Esophagus squamous epithelium (tissue), 5 donors: ENCODE results near the gene KLF5. TPM values are rescaled to one million over a fixed set of nuclear protein-coding genes. Genes with fewer than 3 reads are reported as not detected.

Experiments
- DNase-seq: peaks from one replicate; lab custom pipeline; 2025; lab: John Stamatoyannopoulos, UW
- H3K27ac ChIP-seq, 4 donors: fragments of 200-600 bp; sonication (generic); one replicate each; pipeline ENCODE4 v1.5.1; 2016 to 2019; ENCODE audit warnings: mild to moderate bottlenecking in 1 of 4
- H3K27me3 ChIP-seq, 4 donors: fragments of 200-600 bp; sonication (generic); 1 replicate in 3 of 4; 2 replicates in 1 of 4; pipeline versions ENCODE4 v1.5.1 to v1.6.0; 2017 to 2021; ENCODE audit warnings: antibody characterized with exemption in 1 of 4
- H3K36me3 ChIP-seq, 3 donors: fragments of 200-600 bp; sonication (generic); one replicate each; pipeline ENCODE4 v1.5.1; 2016 to 2019
- H3K4me1 ChIP-seq, 3 donors: fragments of 200-600 bp; sonication (generic); one replicate each; pipeline ENCODE4 v1.5.1; 2017 to 2019
- H3K4me3 ChIP-seq, 4 donors: fragments of 200-600 bp; sonication (generic); 1 replicate in 3 of 4; 2 replicates in 1 of 4; pipeline ENCODE4 v1.5.1; 2016 to 2019; ENCODE audit warnings: mild to moderate bottlenecking in 2 of 4, moderate library complexity in 1 of 4
- H3K9me3 ChIP-seq, 3 donors: fragments of 200-600 bp; sonication (generic); one replicate each; pipeline ENCODE4 v1.5.1; 2016 to 2019
- POLR2A ChIP-seq, 4 donors: fragments of 450-650 bp; IDR thresholded peaks; one replicate each; pipeline ENCODE4 v1.6.1; 2017; ENCODE audit warnings: antibody characterized with exemption in 4 of 4, mild to moderate bottlenecking in 4 of 4, moderate library complexity in 3 of 4
- WGBS, 2 donors: methylation state at CpG; one replicate each; pipeline ENCODE4 v1.1.5; 2018; 5-methylcytosine and 5-hydroxymethylcytosine counted together
- intact Hi-C: fragments of 100-400 bp; cut with DNase I; formaldehyde crosslinking; loops from one replicate; pipeline ENCODE4 v1.15.0; 2022
- total RNA-seq, 4 donors: library from RNA; depleted of rRNA; stranded (reverse); fragments of >200 nt; gene quantifications; one replicate each; pipeline ENCODE4 v1.1.0, GENCODE V29; 2016
- TF ChIP-seq, protein P1 (sequence below), 6 experiments: fragments of 450-650 bp in 4 of 6; fragments of 200-600 bp in 2 of 6; sonication (generic) in 2 of 6; IDR thresholded peaks; one replicate each; pipeline ENCODE4 v1.5.1; 2016 to 2019; ENCODE audit warnings: antibody characterized with exemption in 6 of 6, mild to moderate bottlenecking in 4 of 6, moderate library complexity in 4 of 6
- donor health status: DM: yes; HTN: yes; CAD: no.

Gene KLF5
- total RNA-seq, 4 donors from 2014 or later: 181 to 271 (median 230) TPM

DNA sequence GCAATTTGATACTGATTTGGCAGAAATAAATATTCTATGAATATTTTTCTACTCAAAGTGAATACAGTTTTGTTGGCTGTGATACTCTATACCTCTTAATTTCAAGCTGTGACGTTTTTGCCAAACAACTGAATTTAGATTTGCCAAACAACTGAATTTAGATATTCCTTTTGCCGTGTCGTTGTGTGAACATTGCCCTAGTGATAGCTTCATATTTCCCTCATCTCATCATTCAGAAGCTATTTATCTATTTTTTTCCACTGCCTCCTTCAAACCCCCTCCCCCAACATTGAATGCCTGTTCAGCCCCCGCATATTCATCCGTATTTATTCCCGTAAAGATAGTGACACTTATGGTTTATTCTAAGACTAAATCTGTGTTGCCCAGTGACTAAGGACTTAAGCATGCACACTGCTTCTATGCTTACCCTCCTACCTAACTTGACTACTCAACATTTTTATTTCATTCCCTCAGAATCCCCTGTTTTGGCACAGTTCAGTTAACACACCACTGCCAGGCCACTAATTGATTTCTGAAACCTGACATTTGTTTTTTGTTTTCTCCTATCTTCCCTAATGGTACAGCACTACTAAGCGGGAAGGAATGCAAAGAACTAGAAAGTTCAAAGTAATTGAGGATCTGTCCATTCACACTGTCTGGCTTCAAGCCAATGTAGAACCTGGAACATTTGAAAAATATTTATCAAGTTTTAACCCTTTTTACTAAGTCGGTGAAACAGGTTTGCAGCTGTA is 2.8 kb upstream of the KLF5 start:
- no peak for DNase-seq
- peak overlapping the region; percentile 48 to 95 (median 89) for H3K27ac ChIP-seq

DNA sequence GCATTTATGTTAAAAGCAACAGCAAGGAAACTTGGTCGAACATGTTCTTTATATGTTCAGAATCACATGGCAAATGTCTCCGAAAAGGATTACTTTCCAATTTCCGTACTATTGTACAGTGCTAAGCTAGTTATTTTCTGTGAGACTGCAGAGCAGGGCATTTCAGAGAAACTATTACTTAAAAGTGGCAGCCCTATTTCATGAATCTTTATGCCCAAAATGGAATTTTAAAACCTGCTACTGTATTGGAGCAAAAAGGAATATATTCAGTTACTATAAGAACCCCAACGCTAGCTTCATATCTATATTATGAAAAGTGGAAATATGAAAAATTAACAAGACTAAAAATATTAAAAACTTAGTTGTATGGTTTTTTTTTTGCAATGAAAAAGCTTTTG is 2.2 kb upstream of the KLF5 start:
- intact Hi-C loops: no loop called here
- peaks cover 0 to 18% (median 0%) of the 10 kb centered on the region in 4 donors for H3K27me3 ChIP-seq

More for the DNA sequence above, 2.8 kb upstream of the KLF5 start:
- H3K4me3 ChIP-seq: peak overlapping the region in 3 of 4 donors; percentile 73 to 91 (median 90)
- H3K4me1 ChIP-seq: peaks cover 0 to 33% (median 0%) of the 10 kb centered on the region in 3 donors
- H3K9me3 ChIP-seq: no peaks in the 10 kb centered on the region
- intact Hi-C loops: no loop called here
- TF ChIP-seq POLR2A (IDR thresholded peaks at IDR 0.05): no peak
- TF ChIP-seq, protein P1, sequence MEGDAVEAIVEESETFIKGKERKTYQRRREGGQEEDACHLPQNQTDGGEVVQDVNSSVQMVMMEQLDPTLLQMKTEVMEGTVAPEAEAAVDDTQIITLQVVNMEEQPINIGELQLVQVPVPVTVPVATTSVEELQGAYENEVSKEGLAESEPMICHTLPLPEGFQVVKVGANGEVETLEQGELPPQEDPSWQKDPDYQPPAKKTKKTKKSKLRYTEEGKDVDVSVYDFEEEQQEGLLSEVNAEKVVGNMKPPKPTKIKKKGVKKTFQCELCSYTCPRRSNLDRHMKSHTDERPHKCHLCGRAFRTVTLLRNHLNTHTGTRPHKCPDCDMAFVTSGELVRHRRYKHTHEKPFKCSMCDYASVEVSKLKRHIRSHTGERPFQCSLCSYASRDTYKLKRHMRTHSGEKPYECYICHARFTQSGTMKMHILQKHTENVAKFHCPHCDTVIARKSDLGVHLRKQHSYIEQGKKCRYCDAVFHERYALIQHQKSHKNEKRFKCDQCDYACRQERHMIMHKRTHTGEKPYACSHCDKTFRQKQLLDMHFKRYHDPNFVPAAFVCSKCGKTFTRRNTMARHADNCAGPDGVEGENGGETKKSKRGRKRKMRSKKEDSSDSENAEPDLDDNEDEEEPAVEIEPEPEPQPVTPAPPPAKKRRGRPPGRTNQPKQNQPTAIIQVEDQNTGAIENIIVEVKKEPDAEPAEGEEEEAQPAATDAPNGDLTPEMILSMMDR (IDR thresholded peaks at IDR 0.05): no peak
- peaks cover 0 to 18% (median 0%) of the 10 kb centered on the region in 4 donors for H3K27me3 ChIP-seq
- 36 to 43% methylated on average over 8 of the region's 8 CpGs for WGBS, 2 donors
- H3K36me3 ChIP-seq: no peaks in the 10 kb centered on the region

DNA sequence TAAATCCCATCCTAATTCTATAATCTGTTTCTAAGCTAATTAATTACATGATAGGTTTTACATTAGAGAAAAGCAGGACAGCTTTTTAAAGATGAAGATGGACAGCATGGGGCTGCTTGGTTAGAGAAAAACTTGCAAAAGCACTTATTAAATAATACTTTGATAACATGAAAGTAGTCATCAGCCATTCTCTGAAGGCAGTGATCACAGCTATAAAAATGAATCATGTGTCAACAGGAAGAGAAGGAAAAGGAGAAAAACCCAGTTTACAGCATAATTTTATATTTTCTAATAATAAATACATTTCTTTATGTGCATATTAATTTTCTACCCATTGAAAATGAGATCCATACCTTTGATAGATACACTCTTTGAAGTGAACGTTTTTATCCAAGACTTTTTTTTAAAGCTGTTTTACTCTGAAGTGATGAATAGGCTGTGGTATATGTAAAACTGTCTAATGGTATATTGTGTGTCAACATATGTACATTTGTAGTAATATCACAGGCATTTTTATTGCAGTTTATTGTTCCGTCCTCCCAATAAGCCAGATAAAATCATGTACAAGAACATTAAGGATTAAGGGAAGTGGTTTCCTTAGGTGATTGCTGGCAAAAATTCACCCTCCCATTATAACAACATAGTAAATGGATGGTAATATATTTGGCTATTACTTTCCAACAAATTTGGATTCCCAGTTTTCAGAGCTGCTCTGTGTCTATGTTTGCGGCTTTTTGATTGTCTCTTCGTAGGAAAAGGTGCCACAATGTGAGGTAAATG is 1.3 kb upstream of the KLF5 start:
- Histone ChIP-seq H3K4me1 (peaks cover 0 to 33% (median 0%) of the 10 kb centered on the region in 3 donors), H3K4me3 (peak overlapping the region; percentile 52 to 91 (median 82)), H3K27ac (peak overlapping the region; percentile 89 to 95 (median 92)), H3K27me3 (peaks cover 0 to 18% (median 0%) of the 10 kb centered on the region in 4 donors), H3K36me3 (peaks cover 0 to 9% (median 0%) of the 10 kb centered on the region in 3 donors), H3K9me3 (no peaks in the 10 kb centered on the region)
- intact Hi-C loops: no loop called here
- 46 to 58% methylated on average over 4 of the region's 4 CpGs for WGBS, 2 donors
- no peak for DNase-seq
- TF ChIP-seq, protein P1 (IDR thresholded peaks at IDR 0.05): no peak
- TF ChIP-seq POLR2A (IDR thresholded peaks at IDR 0.05): no peak

More for the DNA sequence above, 2.2 kb upstream of the KLF5 start:
- DNase-seq: no peak
- 33 to 53% methylated on average over 4 of the region's 4 CpGs for WGBS, 2 donors
- H3K9me3 ChIP-seq: no peaks in the 10 kb centered on the region
- H3K4me1 ChIP-seq: peaks cover 0 to 33% (median 0%) of the 10 kb centered on the region in 3 donors
- peak overlapping the region in 3 of 4 donors; percentile 73 to 91 (median 90) for H3K4me3 ChIP-seq
- peak overlapping the region; percentile 48 to 95 (median 89) for H3K27ac ChIP-seq
- no peak for TF ChIP-seq POLR2A (IDR thresholded peaks at IDR 0.05)
- TF ChIP-seq, protein P1 (IDR thresholded peaks at IDR 0.05): no peak
- peaks cover 0 to under 1% (median 0%) of the 10 kb centered on the region in 3 donors for H3K36me3 ChIP-seq

DNA sequence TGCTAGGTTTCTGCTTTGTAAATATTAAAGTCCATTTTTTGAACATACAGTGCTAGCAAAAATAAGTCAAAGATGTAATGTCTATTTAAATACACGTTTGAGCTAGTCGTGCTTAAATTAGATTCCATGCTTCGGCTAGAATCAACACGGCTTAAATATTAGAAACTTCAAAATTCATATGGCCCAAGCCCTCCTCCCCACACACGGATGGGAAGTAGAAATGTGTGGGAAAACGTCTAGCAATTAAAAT is 816 bp upstream of the KLF5 start:
- intact Hi-C loops: no loop called here
- Histone ChIP-seq H3K4me3 (peak overlapping the region; percentile 52 to 91 (median 82)), H3K36me3 (peaks cover 0 to 12% (median 0%) of the 10 kb centered on the region in 3 donors), H3K27ac (peak overlapping the region; percentile 89 to 95 (median 92)), H3K9me3 (no peaks in the 10 kb centered on the region), H3K4me1 (peaks cover 0 to 33% (median 0%) of the 10 kb centered on the region in 3 donors), H3K27me3 (peaks cover 0 to 18% (median 0%) of the 10 kb centered on the region in 4 donors)
- DNase-seq: no peak
- TF ChIP-seq POLR2A (IDR thresholded peaks at IDR 0.05): no peak
- TF ChIP-seq, protein P1 (IDR thresholded peaks at IDR 0.05): no peak
- 5 to 8% methylated on average over 6 of the region's 6 CpGs for WGBS, 2 donors

DNA sequence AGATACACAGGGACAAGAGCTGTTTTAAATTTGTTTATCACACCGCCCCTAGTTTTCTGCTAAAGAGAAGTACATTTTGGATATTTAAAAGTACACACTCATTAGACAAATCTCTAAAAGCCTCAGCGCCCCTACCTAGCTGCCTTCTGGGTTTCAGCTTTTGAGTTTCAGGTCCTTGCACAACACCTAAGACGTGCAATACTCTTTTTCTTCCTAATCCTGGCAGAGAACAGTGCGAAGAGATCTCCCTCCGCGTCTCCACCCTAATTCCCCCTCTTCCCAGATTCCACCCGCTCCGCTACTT is 421 bp upstream of the KLF5 start:
- no peaks in the 10 kb centered on the region for H3K9me3 ChIP-seq
- intact Hi-C loops: no loop called here
- no peak for DNase-seq
- 1% methylated on average over 6 to 8 of the region's 8 CpGs for WGBS, 2 donors
- H3K4me1 ChIP-seq: peaks cover 0 to 33% (median 0%) of the 10 kb centered on the region in 3 donors
- peak overlapping the region; percentile 52 to 91 (median 82) for H3K4me3 ChIP-seq
- TF ChIP-seq, protein P1 (IDR thresholded peaks at IDR 0.05): no peak
- TF ChIP-seq POLR2A (IDR thresholded peaks at IDR 0.05): no peak
- peaks cover 0 to 16% (median 0%) of the 10 kb centered on the region in 3 donors for H3K36me3 ChIP-seq
- H3K27ac ChIP-seq: peak overlapping the region; percentile 89 to 95 (median 92)
- H3K27me3 ChIP-seq: peaks cover 0 to 18% (median 0%) of the 10 kb centered on the region in 4 donors
